ENCODE measurements around the gene DIMT1. TPM values are rescaled to one million over a fixed set of nuclear protein-coding genes. Genes with fewer than 3 reads are reported as not detected.

The DIMT1 gene
- total RNA-seq, 1 experiment from 2014 or later, result 43.5 TPM

DNA sequence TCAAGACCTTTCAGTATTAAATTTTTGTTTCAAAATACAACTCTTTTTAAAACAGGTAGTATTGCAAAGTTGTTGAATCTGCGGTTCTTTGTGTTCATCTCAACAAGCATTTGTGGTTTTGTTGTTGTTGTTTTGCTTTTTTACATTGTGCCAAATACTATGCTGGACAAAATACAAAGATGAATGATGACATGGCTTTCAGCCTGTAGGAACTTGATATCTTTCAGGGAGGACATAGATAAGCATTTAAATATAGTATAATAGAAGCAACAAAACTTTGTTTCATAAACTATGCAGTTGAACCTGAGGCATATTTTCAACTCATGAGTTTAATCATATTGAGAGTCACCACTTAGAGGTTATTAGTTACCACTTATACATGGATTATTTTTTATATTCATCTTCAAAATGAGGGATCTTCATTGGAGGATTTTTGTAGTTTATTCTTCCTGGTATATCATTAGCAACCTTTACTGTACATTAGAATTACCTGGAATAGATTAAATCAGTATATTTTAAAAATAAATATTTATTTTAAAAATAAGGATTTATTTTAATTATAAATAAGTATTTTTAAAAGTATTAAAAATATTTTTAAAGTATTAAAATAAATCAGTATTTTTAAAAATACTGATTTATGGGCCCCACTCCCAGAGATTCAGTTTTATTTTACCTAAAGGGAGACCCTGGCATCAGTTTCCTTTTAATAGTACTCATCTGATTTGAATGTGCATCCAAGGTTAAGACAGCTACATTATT lies 54.8 kb downstream of the DIMT1 start:
- TF ChIP-seq EZH2phosphoT487 (IDR thresholded peaks at IDR 0.05; ENCODE audit: borderline replicate concordance) (no peak), POLR2A (IDR thresholded peaks at IDR 0.05; ENCODE audit: borderline replicate concordance, extremely low read depth, insufficient read depth, insufficient read length) (no peak), TCF7L2 (IDR thresholded peaks at IDR 0.05; ENCODE audit: borderline replicate concordance, extremely low read depth, insufficient read depth, insufficient read length) (no peak), SRF (IDR thresholded peaks at IDR 0.05; ENCODE audit: low read depth) (no peak), JUND (IDR thresholded peaks at IDR 0.05) (no peak), ZFX (IDR thresholded peaks at IDR 0.05) (no peak), POLR2AphosphoS5 (IDR thresholded peaks at IDR 0.05; ENCODE audit: low read depth, low read length) (no peak), RAD21 (IDR thresholded peaks at IDR 0.05; ENCODE audit: low read depth) (no peak)
- TF ChIP-seq, protein P1, sequence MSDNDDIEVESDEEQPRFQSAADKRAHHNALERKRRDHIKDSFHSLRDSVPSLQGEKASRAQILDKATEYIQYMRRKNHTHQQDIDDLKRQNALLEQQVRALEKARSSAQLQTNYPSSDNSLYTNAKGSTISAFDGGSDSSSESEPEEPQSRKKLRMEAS (IDR thresholded peaks at IDR 0.05), result no peak
- DNase-seq (ENCODE audit: low read depth, low spot score) (no peak), ATAC-seq (no peak)
- CTCF ChIA-PET, result interaction anchor here (1.2 kb wide), 1 partner anchor 124 kb away, joined by 3 read pairs; no protein-coding TSS in a partner anchor
- intact Hi-C loops (cut with micrococcal nuclease), result no loop called here
- Histone ChIP-seq H3K36me3 (ENCODE audit: control insufficient read depth in 1 of 2, insufficient read depth in 2 of 2, low read length in 2 of 2) (peaks cover 2 to 4% of the 10 kb centered on the region in 2 experiments; a peak in 1 of 4 replicates), H3K4me1 (ENCODE audit: control insufficient read depth in 1 of 2, insufficient read depth in 2 of 2, low read length in 2 of 2) (no peaks in the 10 kb centered on the region), H3K27me3 (ENCODE audit: insufficient read depth, low read length) (no peaks in the 10 kb centered on the region), H3K9ac (ENCODE audit: low read length) (no peak overlapping the region), H3K4me2 (ENCODE audit: low read length) (no peak overlapping the region), H3K9me2 (ENCODE audit: insufficient read depth) (no peaks in the 10 kb centered on the region), H2AFZ (ENCODE audit: low read depth, low read length, poor library complexity, severe bottlenecking) (no peak overlapping the region), H3K27ac (ENCODE audit: low read depth, low read length) (no peak overlapping the region), H4K20me1 (ENCODE audit: insufficient read depth) (no peaks in the 10 kb centered on the region), H3K9me3 (ENCODE audit: control insufficient read depth in 1 of 2, insufficient read depth in 1 of 2, low read depth in 1 of 2, low read length in 2 of 2) (no peaks in the 10 kb centered on the region), H3K79me2 (ENCODE audit: insufficient read depth, low read length) (peaks cover 27% of the 10 kb centered on the region), H3K4me3 (replicated peaks in 1 of 2; ENCODE audit: low read depth in 1 of 2, low read length in 2 of 2) (no peak overlapping the region)
- RAD21 ChIA-PET (ENCODE audit: low non-redundant PET in 1 of 2, low total read pairs in 2 of 2, uncharacterized antibody in 2 of 2, unreplicated experiment in 2 of 2), result no interaction called here
- POLR2A ChIA-PET, result no interaction called here
- BruUV-seq (replicated peaks), result no TSS peak

DNA sequence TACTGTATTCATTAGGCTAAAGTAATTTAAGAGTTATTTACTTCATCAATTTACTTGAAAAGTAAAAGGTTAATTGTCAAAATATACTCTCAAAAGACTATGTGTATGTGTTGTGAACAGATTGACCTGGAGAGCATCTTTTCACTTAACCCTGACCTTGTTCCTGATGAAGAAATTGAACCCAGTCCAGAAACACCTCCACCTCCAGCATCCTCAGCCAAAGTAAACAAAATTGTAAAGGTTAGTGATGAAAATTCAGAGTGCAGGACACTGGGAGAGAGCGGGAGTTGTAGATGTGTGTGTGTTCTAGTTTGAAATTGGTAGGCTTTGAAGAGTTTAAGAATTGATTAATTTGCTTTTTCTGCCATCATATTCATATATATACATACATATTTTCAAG lies 55.8 kb downstream of the DIMT1 start:
- POLR2A ChIA-PET, result no interaction called here
- H4K20me1 ChIP-seq (ENCODE audit: insufficient read depth), result no peaks in the 10 kb centered on the region
- intact Hi-C loops (cut with micrococcal nuclease), result no loop called here
- H3K36me3 ChIP-seq (ENCODE audit: control insufficient read depth in 1 of 2, insufficient read depth in 2 of 2, low read length in 2 of 2), result peaks cover 2 to 4% of the 10 kb centered on the region in 2 experiments; a peak in 1 of 4 replicates
- no peaks in the 10 kb centered on the region for H3K9me3 ChIP-seq (ENCODE audit: control insufficient read depth in 1 of 2, insufficient read depth in 1 of 2, low read depth in 1 of 2, low read length in 2 of 2)
- no peak overlapping the region for H3K27ac ChIP-seq (ENCODE audit: low read depth, low read length)
- RAD21 ChIA-PET (ENCODE audit: low non-redundant PET in 1 of 2, low total read pairs in 2 of 2, uncharacterized antibody in 2 of 2, unreplicated experiment in 2 of 2), result no interaction called here
- no peak overlapping the region for H3K4me3 ChIP-seq (replicated peaks in 1 of 2; ENCODE audit: low read depth in 1 of 2, low read length in 2 of 2)
- H3K4me1 ChIP-seq (ENCODE audit: control insufficient read depth in 1 of 2, insufficient read depth in 2 of 2, low read length in 2 of 2), result no peaks in the 10 kb centered on the region
- no TSS peak for BruUV-seq (replicated peaks)
- no peak overlapping the region for H2AFZ ChIP-seq (ENCODE audit: low read depth, low read length, poor library complexity, severe bottlenecking)
- H3K27me3 ChIP-seq (ENCODE audit: insufficient read depth, low read length), result no peaks in the 10 kb centered on the region
- H3K9me2 ChIP-seq (ENCODE audit: insufficient read depth), result no peaks in the 10 kb centered on the region
- no peak overlapping the region for H3K9ac ChIP-seq (ENCODE audit: low read length)
- no peak overlapping the region for H3K4me2 ChIP-seq (ENCODE audit: low read length)
- CTCF ChIA-PET, result no interaction called here
- DNase-seq (ENCODE audit: low read depth, low spot score) (no peak), ATAC-seq (no peak)
- peaks cover 36% of the 10 kb centered on the region for H3K79me2 ChIP-seq (ENCODE audit: insufficient read depth, low read length)
- TF ChIP-seq FOSL1 (IDR thresholded peaks at IDR 0.05; ENCODE audit: low read depth) (no peak), ZFX (IDR thresholded peaks at IDR 0.05) (no peak), RAD21 (IDR thresholded peaks at IDR 0.05; ENCODE audit: low read depth) (no peak), CBX3 (IDR thresholded peaks at IDR 0.05; ENCODE audit: low read depth) (no peak), EZH2 (IDR thresholded peaks at IDR 0.05) (no peak), CEBPB (IDR thresholded peaks at IDR 0.05; ENCODE audit: low read depth) (no peak), SRF (IDR thresholded peaks at IDR 0.05; ENCODE audit: low read depth) (no peak), JUND (IDR thresholded peaks at IDR 0.05) (no peak), SP1 (IDR thresholded peaks at IDR 0.05; ENCODE audit: low read depth) (no peak), POLR2AphosphoS5 (IDR thresholded peaks at IDR 0.05; ENCODE audit: low read depth, low read length) (no peak), SIN3A (IDR thresholded peaks at IDR 0.05; ENCODE audit: low read depth) (no peak)
- TF ChIP-seq, protein P2, sequence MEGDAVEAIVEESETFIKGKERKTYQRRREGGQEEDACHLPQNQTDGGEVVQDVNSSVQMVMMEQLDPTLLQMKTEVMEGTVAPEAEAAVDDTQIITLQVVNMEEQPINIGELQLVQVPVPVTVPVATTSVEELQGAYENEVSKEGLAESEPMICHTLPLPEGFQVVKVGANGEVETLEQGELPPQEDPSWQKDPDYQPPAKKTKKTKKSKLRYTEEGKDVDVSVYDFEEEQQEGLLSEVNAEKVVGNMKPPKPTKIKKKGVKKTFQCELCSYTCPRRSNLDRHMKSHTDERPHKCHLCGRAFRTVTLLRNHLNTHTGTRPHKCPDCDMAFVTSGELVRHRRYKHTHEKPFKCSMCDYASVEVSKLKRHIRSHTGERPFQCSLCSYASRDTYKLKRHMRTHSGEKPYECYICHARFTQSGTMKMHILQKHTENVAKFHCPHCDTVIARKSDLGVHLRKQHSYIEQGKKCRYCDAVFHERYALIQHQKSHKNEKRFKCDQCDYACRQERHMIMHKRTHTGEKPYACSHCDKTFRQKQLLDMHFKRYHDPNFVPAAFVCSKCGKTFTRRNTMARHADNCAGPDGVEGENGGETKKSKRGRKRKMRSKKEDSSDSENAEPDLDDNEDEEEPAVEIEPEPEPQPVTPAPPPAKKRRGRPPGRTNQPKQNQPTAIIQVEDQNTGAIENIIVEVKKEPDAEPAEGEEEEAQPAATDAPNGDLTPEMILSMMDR (IDR thresholded peaks at IDR 0.05 in 2 of 3, conservative IDR thresholded peaks at IDR 0.05 in 1 of 3; ENCODE audit: borderline replicate concordance in 1 of 3, insufficient read depth in 1 of 3, low read depth in 2 of 3, low read length in 2 of 3), result no peak
- TF ChIP-seq, protein P3, sequence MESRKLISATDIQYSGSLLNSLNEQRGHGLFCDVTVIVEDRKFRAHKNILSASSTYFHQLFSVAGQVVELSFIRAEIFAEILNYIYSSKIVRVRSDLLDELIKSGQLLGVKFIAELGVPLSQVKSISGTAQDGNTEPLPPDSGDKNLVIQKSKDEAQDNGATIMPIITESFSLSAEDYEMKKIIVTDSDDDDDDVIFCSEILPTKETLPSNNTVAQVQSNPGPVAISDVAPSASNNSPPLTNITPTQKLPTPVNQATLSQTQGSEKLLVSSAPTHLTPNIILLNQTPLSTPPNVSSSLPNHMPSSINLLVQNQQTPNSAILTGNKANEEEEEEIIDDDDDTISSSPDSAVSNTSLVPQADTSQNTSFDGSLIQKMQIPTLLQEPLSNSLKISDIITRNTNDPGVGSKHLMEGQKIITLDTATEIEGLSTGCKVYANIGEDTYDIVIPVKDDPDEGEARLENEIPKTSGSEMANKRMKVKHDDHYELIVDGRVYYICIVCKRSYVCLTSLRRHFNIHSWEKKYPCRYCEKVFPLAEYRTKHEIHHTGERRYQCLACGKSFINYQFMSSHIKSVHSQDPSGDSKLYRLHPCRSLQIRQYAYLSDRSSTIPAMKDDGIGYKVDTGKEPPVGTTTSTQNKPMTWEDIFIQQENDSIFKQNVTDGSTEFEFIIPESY (IDR thresholded peaks at IDR 0.05; ENCODE audit: extremely low read depth, insufficient replicate concordance, low read length), result no peak
